H1 (cell line): ENCODE measurements around the gene ABI3BP. TPM values are rescaled to one million over a fixed set of nuclear protein-coding genes. Genes with fewer than 3 reads are reported as not detected.

ENCODE experiments used
- CTCF ChIA-PET: fragments of 300-600 bp; sonication (Branson Sonifier 250); formaldehyde crosslinking; loops from one replicate; lab custom pipeline; 2021; ENCODE audit not compliant: partially characterized antibody; lab: Charles Lee
- POLR2A ChIA-PET: fragments of 300-600 bp; sonication (Branson Sonifier 250); formaldehyde crosslinking; loops from one replicate; lab custom pipeline; 2021; ENCODE audit warnings: inconsistent platforms; ENCODE audit not compliant: partially characterized antibody; lab: Charles Lee
- DNase-seq, 2 experiments: peaks; one replicate each; pipeline versions ENCODE4 v3.0.0 to v3.0.0-alpha.2; 2010 to 2022; ENCODE audit warnings: low spot score in 2 of 2, low read depth in 1 of 2, mixed read lengths in 1 of 2
- FAIRE-seq: peaks from 2 replicates; lab custom pipeline; 2011; peaks lifted over from hg19 to GRCh38; lab: Jason Lieb, UNC
- H2AFZ ChIP-seq: 2 replicates; pipeline ENCODE4 v1.8.1; 2012; ENCODE audit warnings: low read length, inconsistent platforms
- H2AK5ac ChIP-seq: 2 replicates; pipeline ENCODE4 v1.6.1; 2013; ENCODE audit warnings: low read depth, low read length
- H2BK120ac ChIP-seq: replicated peaks from 2 replicates; pipeline ENCODE3; 2013; ENCODE audit warnings: low read depth, low read length, inconsistent platforms
- H2BK12ac ChIP-seq: 2 replicates; pipeline ENCODE4 v1.6.1; 2013; ENCODE audit warnings: low read depth, low read length
- H2BK15ac ChIP-seq: 2 replicates; pipeline ENCODE4 v1.6.1; 2013; ENCODE audit warnings: low read length
- H2BK20ac ChIP-seq: 2 replicates; pipeline ENCODE4 v1.6.1; 2013; ENCODE audit warnings: low read length
- H2BK5ac ChIP-seq: 2 replicates; pipeline ENCODE4 v1.6.1; 2013; ENCODE audit warnings: low read depth, low read length
- H3K14ac ChIP-seq: 2 replicates; pipeline ENCODE4 v1.6.1; 2013; ENCODE audit warnings: inconsistent platforms; ENCODE audit not compliant: insufficient read length
- H3K18ac ChIP-seq: 2 replicates; pipeline ENCODE4 v1.6.1; 2013; ENCODE audit warnings: low read length; ENCODE audit errors: extremely low read depth
- H3K23ac ChIP-seq: 2 replicates; pipeline ENCODE4 v1.6.1; 2013; ENCODE audit warnings: inconsistent platforms; ENCODE audit not compliant: insufficient read length
- H3K23me2 ChIP-seq: 2 replicates; pipeline ENCODE4 v1.6.1; 2013; ENCODE audit warnings: low read depth, low read length
- H3K27ac ChIP-seq: 2 replicates; pipeline ENCODE4 v1.6.1; 2011; ENCODE audit warnings: low read depth, low read length, inconsistent platforms
- H3K27me3 ChIP-seq, 4 experiments: replicated peaks in 1 of 4; 1 replicate in 1 of 4; 2 replicates in 3 of 4; pipeline versions ENCODE4 v1.6.1 to v1.8.1; 2011 to 2013; ENCODE audit warnings: low read length in 3 of 4, mild to moderate bottlenecking in 3 of 4, inconsistent platforms in 2 of 4, mixed read lengths in 2 of 4, moderate library complexity in 1 of 4; ENCODE audit not compliant: control insufficient read depth in 3 of 4, insufficient read depth in 3 of 4; ENCODE audit errors: extremely low read depth in 1 of 4
- H3K36me3 ChIP-seq, 4 experiments: 2 replicates each; pipeline versions ENCODE4 v1.6.1 to v1.8.1; 2011 to 2013; ENCODE audit warnings: mild to moderate bottlenecking in 4 of 4, low read length in 3 of 4, moderate library complexity in 2 of 4, control low read depth in 1 of 4, inconsistent platforms in 1 of 4; ENCODE audit not compliant: insufficient read depth in 4 of 4, control insufficient read depth in 2 of 4
- H3K4ac ChIP-seq: replicated peaks from 2 replicates; pipeline ENCODE3; 2013; ENCODE audit warnings: low read length, low read depth, mixed read lengths, inconsistent platforms; ENCODE audit not compliant: insufficient read length
- H3K4me1 ChIP-seq, 4 experiments: replicated peaks in 1 of 4; 1 replicate in 1 of 4; 2 replicates in 3 of 4; pipeline versions ENCODE4 v1.6.1 to v1.8.1; 2011 to 2013; ENCODE audit warnings: low read length in 3 of 4, inconsistent platforms in 2 of 4, mixed read lengths in 1 of 4; ENCODE audit not compliant: insufficient read depth in 4 of 4, control insufficient read depth in 3 of 4
- H3K4me2 ChIP-seq, 2 experiments: 2 replicates each; pipeline versions ENCODE4 v1.6.1 to v1.8.1; 2011 to 2013; ENCODE audit warnings: low read depth in 2 of 2, low read length in 2 of 2, control low read depth in 1 of 2, inconsistent platforms in 1 of 2, mild to moderate bottlenecking in 1 of 2; ENCODE audit not compliant: insufficient read depth in 1 of 2
- H3K4me3 ChIP-seq, 4 experiments: fragments of 200-600, 300-600 bp in 1 of 4; sonication (generic), shearing (Covaris generic), sonication (Bioruptor Twin) in 1 of 4; 2 replicates each; pipeline versions ENCODE4 v1.5.1 to v1.8.1; 2011 to 2016; ENCODE audit warnings: low read length in 4 of 4, low read depth in 3 of 4, control low read depth in 2 of 4, inconsistent platforms in 2 of 4, mild to moderate bottlenecking in 2 of 4, mixed read lengths in 1 of 4, moderate library complexity in 1 of 4; ENCODE audit not compliant: insufficient read depth in 2 of 4; ENCODE audit errors: extremely low read depth in 1 of 4
- H3K56ac ChIP-seq: replicated peaks from 2 replicates; pipeline ENCODE3; 2013; ENCODE audit warnings: low read depth, mild to moderate bottlenecking, mixed read lengths, low read length, inconsistent platforms; ENCODE audit not compliant: insufficient read length
- H3K79me1 ChIP-seq: 2 replicates; pipeline ENCODE4 v1.6.1; 2013; ENCODE audit warnings: low read depth, low read length, control low read depth
- H3K79me2 ChIP-seq, 2 experiments: 2 replicates each; pipeline versions ENCODE4 v1.6.1 to v1.8.1; 2012 to 2013; ENCODE audit warnings: low read length in 2 of 2, mild to moderate bottlenecking in 2 of 2, inconsistent platforms in 1 of 2; ENCODE audit not compliant: insufficient read depth in 2 of 2, control insufficient read depth in 1 of 2
- H3K9ac ChIP-seq, 4 experiments: replicated peaks in 1 of 4; 1 replicate in 1 of 4; 2 replicates in 3 of 4; pipeline versions ENCODE4 v1.6.1 to v1.8.1; 2011 to 2013; ENCODE audit warnings: low read depth in 3 of 4, low read length in 3 of 4, control low read depth in 2 of 4, mild to moderate bottlenecking in 2 of 4, moderate library complexity in 2 of 4, inconsistent platforms in 1 of 4; ENCODE audit errors: extremely low read depth in 1 of 4
- H3K9me3 ChIP-seq, 2 experiments: 2 replicates each; pipeline versions ENCODE4 v1.6.1 to v1.8.1; 2012 to 2013; ENCODE audit warnings: mild to moderate bottlenecking in 2 of 2, moderate library complexity in 2 of 2, control low read depth in 1 of 2, inconsistent platforms in 1 of 2, low read depth in 1 of 2, low read length in 1 of 2, mixed read lengths in 1 of 2; ENCODE audit not compliant: insufficient read depth in 2 of 2
- H4K20me1 ChIP-seq, 2 experiments: replicated peaks in 1 of 2; 2 replicates each; pipeline versions ENCODE3 to v1.8.1; 2011 to 2013; ENCODE audit warnings: inconsistent platforms in 2 of 2, low read length in 2 of 2, mild to moderate bottlenecking in 1 of 2; ENCODE audit not compliant: insufficient read depth in 2 of 2, control insufficient read depth in 1 of 2
- H4K5ac ChIP-seq: 2 replicates; pipeline ENCODE4 v1.6.1; 2013; ENCODE audit warnings: low read length, low read depth, mixed read lengths, inconsistent platforms; ENCODE audit not compliant: insufficient read length
- H4K8ac ChIP-seq: 2 replicates; pipeline ENCODE4 v1.8.0; 2013; ENCODE audit warnings: mild to moderate bottlenecking, moderate library complexity, low read length, inconsistent platforms; ENCODE audit not compliant: insufficient read depth; ENCODE audit errors: extremely low read depth
- H4K91ac ChIP-seq: replicated peaks from 2 replicates; pipeline ENCODE3; 2013; ENCODE audit warnings: low read length, mixed read lengths, inconsistent platforms; ENCODE audit not compliant: insufficient read length
- WGBS, 2 experiments: shearing (Covaris generic) in 1 of 2; methylation state at CpG; one replicate each; pipeline versions ENCODE4 v1.1.6 to v1.1.7; 2013 to 2015; ENCODE audit warnings: low lambda C conversion rate in 2 of 2, mixed read lengths in 2 of 2, inconsistent platforms in 1 of 2, low coverage in 1 of 2, missing lambda C conversion rate in 1 of 2; ENCODE audit not compliant: insufficient replicate concordance in 2 of 2, insufficient coverage in 1 of 2, insufficient read length in 1 of 2; ENCODE audit errors: extremely low coverage in 1 of 2, missing lambda C conversion rate in 1 of 2; 5-methylcytosine and 5-hydroxymethylcytosine counted together
- polyA plus RNA-seq, 7 experiments: library from polyadenylated mRNA; depleted of rRNA in 3 of 7; stranded (reverse) in 5 of 7; unstranded in 2 of 7; fragments of >200 nt in 5 of 7; fragments of 200-250 nt in 2 of 7; gene quantifications; 1 replicate in 5 of 7; 2 replicates in 1 of 7; 4 replicates in 1 of 7; pipeline versions ENCODE4 v1.2.1 to v1.2.3, GENCODE V29; 2011 to 2013; ENCODE audit warnings: missing spikeins in 2 of 7, mixed read lengths in 2 of 7
- total RNA-seq: library from RNA; stranded (reverse); fragmentation: NEBNext Ultra II Directional; extraction: Animal tissue kit (Norgen Biotek cat#: 25700); gene quantifications from 2 replicates; pipeline ENCODE4 v1.2.1, GENCODE V29; 2021

Gene ABI3BP
- total and polyA plus RNA-seq, 2 of the 8 experiments (the other 6 are each of a cell fraction or from before 2014, with no cell fraction given), result 0.08 to 0.32 TPM

DNA sequence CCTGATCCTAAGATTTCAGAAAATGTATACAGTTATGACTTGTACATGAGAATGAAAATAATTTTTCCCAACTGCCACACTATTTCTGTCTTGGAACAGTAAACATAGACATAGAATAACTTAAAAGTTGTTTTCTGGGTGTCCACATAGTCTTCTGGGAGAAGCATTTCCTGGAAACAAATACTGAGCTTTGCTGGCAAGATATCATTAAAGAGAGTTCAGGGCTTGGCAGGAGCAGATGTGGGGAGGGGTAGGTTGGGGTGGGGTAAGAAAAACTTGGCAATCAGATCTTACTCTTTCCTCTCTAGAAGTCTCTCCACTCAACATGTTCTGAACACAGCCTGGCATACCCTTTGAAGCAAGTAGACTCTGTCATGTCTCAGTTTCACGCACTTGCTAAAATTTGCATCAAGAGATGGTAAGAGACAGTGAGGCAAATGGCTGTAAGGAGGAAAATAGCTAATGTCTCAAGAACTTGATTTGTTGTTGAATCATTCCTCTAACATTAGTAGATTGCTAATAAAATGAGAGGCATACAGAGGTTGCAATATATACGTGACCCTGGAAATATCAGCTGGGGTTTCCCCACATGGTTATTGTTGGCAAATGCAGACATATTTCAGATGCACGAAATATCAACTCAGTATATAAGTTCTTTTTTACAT lies 27.3 kb upstream of the ABI3BP start:
- Histone ChIP-seq H4K20me1 (no peaks in the 10 kb centered on the region), H3K18ac (no peak overlapping the region), H3K36me3 (no peaks in the 10 kb centered on the region), H3K23me2 (no peaks in the 10 kb centered on the region), H2BK20ac (no peak overlapping the region), H4K91ac (no peak overlapping the region), H3K56ac (no peak overlapping the region), H2BK12ac (no peak overlapping the region), H3K79me2 (no peaks in the 10 kb centered on the region), H2BK15ac (no peak overlapping the region), H3K9me3 (no peaks in the 10 kb centered on the region; a peak in 1 of 4 replicates), H3K4me1 (no peaks in the 10 kb centered on the region), H3K27me3 (no peaks in the 10 kb centered on the region), H3K4me2 (no peak overlapping the region), H3K9ac (no peak overlapping the region), H3K4me3 (no peak overlapping the region), H3K23ac (no peak overlapping the region), H4K5ac (no peak overlapping the region), H3K14ac (no peak overlapping the region), H3K79me1 (no peaks in the 10 kb centered on the region), H2AK5ac (no peak overlapping the region), H4K8ac (no peak overlapping the region), H3K4ac (no peak overlapping the region), H2BK120ac (no peak overlapping the region), H3K27ac (no peak overlapping the region), H2BK5ac (no peak overlapping the region), H2AFZ (no peak overlapping the region)
- ChIA-PET POLR2A (no interaction called here), CTCF (interaction anchor here (1.4 kb wide), 1 partner anchor 175 kb away, joined by 4 read pairs; no protein-coding TSS in a partner anchor)
- FAIRE-seq, result no peak
- WGBS, 2 experiments, result 82% methylated on average over 3 of the region's 3 CpGs; no CpG with 5 or more reads in 1 of the 2 experiments
- no peak for DNase-seq
